Measurements from ENCODE around the gene BICRA.
"Not testable (repeated sequence)": the region's sequence is repeated elsewhere in the genome, so short reads cannot be mapped to it uniquely, and the experiment has no call there.

Gene BICRA

GRCh38 chr19:47716270-47716937, 107.5 kb downstream of the BICRA start:
- CTCF ChIA-PET: interaction anchor here (0.6 kb wide), 1 partner anchor 325 kb away, joined by 3 read pairs; no protein-coding TSS in a partner anchor
- no peak for TF ChIP-seq LEF1 (IDR thresholded peaks at IDR 0.05; ENCODE audit: borderline replicate concordance)
- no peak for TF ChIP-seq BHLHE40 (IDR thresholded peaks at IDR 0.05; ENCODE audit: borderline replicate concordance)
- POLR2A ChIA-PET: no interaction called here
- DNase-seq (ENCODE audit: extremely low spot score): no peak

DNA sequence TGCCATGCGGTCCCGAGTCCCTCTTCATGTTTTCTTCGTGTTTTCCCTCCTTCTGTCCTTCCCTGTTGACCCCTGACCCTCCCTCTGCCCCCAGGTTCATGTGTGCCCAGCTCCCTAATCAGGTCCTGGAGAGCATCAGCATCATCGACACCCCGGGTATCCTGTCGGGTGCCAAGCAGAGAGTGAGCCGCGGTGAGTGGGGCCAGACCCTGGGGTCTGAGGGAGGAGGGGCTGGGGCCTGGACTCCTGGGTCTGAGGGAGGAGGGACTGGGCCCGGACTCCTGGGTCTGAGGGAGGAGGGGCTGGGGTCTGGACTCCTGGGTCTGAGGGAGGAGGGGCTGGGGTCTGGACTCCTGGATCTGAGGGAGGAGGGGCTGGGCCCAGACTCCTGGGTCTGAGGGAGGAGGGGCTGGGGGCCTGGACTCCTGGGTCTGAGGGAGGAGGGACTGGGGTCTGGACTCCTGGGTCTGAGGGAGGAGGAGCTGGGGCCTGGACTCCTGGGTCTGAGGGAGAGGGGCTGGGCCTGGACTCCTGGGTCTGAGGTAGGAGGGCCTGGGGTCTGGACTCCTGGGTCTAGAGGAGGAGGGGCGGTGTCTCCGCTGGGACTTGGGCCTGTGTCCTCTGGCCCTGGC, 109.6 kb downstream of the BICRA start:
- CTCF ChIA-PET; POLR2A ChIA-PET; DNase-seq (ENCODE audit: extremely low spot score): not testable (repeated sequence)

- ChIA-PET POLR2A (no interaction called here), CTCF (no interaction called here)
- DNase-seq (ENCODE audit: extremely low spot score): no peak
- TF ChIP-seq ARNT (IDR thresholded peaks at IDR 0.05) (no peak), FOXM1 (IDR thresholded peaks at IDR 0.05; ENCODE audit: borderline replicate concordance) (no peak), ZNF384 (IDR thresholded peaks at IDR 0.05) (no peak), NFRKB (IDR thresholded peaks at IDR 0.05) (no peak), LEF1 (IDR thresholded peaks at IDR 0.05; ENCODE audit: borderline replicate concordance) (no peak), SP1 (IDR thresholded peaks at IDR 0.05) (no peak), BHLHE40 (IDR thresholded peaks at IDR 0.05; ENCODE audit: borderline replicate concordance) (no peak), CTBP1 (IDR thresholded peaks at IDR 0.05; ENCODE audit: borderline replicate concordance) (no peak)
Measured at GRCh38 chr19:47719047-47719859, 110.3 kb downstream of the BICRA start.

DNA sequence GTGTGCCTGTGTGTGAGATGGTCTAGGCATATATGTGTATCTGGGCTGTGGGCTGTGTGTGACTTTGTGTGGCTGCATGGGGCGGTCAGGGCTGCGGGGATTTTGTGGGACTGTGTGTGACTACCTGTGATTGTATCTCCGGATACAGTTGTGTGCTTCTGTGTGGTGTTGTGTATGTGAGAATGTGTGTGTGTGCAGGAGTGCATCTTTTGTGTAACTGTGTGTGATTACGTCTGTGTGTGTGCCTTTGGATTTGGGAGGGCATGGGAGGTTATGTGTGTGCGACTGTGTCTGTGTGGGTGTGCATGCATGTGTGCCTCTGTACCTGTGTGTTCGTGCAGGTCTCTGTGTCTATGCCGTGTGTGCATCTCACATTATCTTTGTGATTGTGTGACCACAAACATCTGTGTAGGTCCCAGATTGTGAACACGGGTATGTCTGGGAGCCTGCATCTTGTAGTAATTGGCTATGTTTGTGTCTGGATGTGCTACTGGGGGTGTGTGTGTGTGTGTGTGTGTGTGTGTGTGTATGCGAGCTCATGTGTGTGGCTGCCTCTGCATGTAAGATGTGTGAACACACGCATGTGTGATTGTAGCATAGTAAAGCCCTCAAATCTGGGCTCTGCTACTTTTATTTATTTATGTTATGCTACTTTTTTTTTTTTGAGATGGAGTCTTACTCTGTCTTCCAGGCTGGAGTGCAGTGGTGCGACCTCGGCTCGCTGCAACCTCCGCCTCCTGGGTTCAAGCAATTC, 111.9 kb downstream of the BICRA start:
- DNase-seq (ENCODE audit: extremely low spot score): no peak
- TF ChIP-seq FOXK2 (IDR thresholded peaks at IDR 0.05) (no peak), FOXA1 (IDR thresholded peaks at IDR 0.05) (no peak), CTBP1 (IDR thresholded peaks at IDR 0.05; ENCODE audit: borderline replicate concordance) (no peak), LEF1 (IDR thresholded peaks at IDR 0.05; ENCODE audit: borderline replicate concordance) (no peak), ARNT (IDR thresholded peaks at IDR 0.05) (no peak), TARDBP (IDR thresholded peaks at IDR 0.05) (no peak), ELF4 (IDR thresholded peaks at IDR 0.05) (no peak), FOXM1 (IDR thresholded peaks at IDR 0.05; ENCODE audit: borderline replicate concordance) (no peak), L3MBTL2 (conservative IDR thresholded peaks at IDR 0.05) (no peak), SP1 (IDR thresholded peaks at IDR 0.05) (no peak), BHLHE40 (IDR thresholded peaks at IDR 0.05; ENCODE audit: borderline replicate concordance) (no peak), ZNF384 (IDR thresholded peaks at IDR 0.05) (no peak), SUZ12 (IDR thresholded peaks at IDR 0.05) (no peak)
- TF ChIP-seq, protein P1, sequence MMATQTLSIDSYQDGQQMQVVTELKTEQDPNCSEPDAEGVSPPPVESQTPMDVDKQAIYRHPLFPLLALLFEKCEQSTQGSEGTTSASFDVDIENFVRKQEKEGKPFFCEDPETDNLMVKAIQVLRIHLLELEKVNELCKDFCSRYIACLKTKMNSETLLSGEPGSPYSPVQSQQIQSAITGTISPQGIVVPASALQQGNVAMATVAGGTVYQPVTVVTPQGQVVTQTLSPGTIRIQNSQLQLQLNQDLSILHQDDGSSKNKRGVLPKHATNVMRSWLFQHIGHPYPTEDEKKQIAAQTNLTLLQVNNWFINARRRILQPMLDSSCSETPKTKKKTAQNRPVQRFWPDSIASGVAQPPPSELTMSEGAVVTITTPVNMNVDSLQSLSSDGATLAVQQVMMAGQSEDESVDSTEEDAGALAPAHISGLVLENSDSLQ (IDR thresholded peaks at IDR 0.05): no peak
- ChIA-PET CTCF (no interaction called here), POLR2A (no interaction called here)

DNA sequence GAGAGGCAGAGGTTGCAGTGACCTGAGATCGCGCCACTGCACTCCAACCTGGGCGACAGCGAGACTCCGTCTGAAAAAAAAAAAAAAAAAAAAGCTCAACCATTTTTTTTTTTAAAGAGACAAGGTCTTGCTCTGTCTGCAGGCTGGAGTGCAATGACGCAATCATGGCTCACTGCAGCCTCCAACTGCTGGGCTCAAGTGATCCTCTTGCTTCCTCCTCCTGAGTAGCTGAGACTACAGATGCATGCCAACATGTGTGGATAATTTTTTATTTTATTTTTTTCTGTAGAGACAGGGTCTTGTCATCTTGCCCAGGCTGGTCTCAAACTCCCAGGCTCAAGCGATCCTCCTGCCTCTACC, 114.6 kb downstream of the BICRA start:
- no peak for DNase-seq (ENCODE audit: extremely low spot score)
- TF ChIP-seq L3MBTL2 (conservative IDR thresholded peaks at IDR 0.05) (no peak), ZNF384 (IDR thresholded peaks at IDR 0.05) (peak; percentile 95)
- ChIA-PET CTCF (interaction anchor here (2.0 kb wide), 1 partner anchor 11 kb away, joined by 8 read pairs; the partner anchor contains the start of gene EHD2), POLR2A (interaction anchor here (1.5 kb wide), 1 partner anchor 22 kb away, joined by 4 read pairs; the partner anchor contains the start of gene NOP53)

GRCh38 chr19:47725759-47726401, 116.9 kb downstream of the BICRA start:
- TF ChIP-seq SP1 (IDR thresholded peaks at IDR 0.05): no peak
- TF ChIP-seq CTBP1 (IDR thresholded peaks at IDR 0.05; ENCODE audit: borderline replicate concordance): no peak
- no peak for TF ChIP-seq ZNF384 (IDR thresholded peaks at IDR 0.05)
- no peak for TF ChIP-seq HDGF (IDR thresholded peaks at IDR 0.05; ENCODE audit: borderline replicate concordance)
- TF ChIP-seq L3MBTL2 (conservative IDR thresholded peaks at IDR 0.05): no peak
- TF ChIP-seq FOXM1 (IDR thresholded peaks at IDR 0.05; ENCODE audit: borderline replicate concordance): no peak
- no peak for TF ChIP-seq FOXA1 (IDR thresholded peaks at IDR 0.05)
- TF ChIP-seq ARNT (IDR thresholded peaks at IDR 0.05): no peak
- TF ChIP-seq SUZ12 (IDR thresholded peaks at IDR 0.05): no peak
- no peak for TF ChIP-seq LEF1 (IDR thresholded peaks at IDR 0.05; ENCODE audit: borderline replicate concordance)
- TF ChIP-seq BHLHE40 (IDR thresholded peaks at IDR 0.05; ENCODE audit: borderline replicate concordance): no peak
- ChIA-PET CTCF (interaction anchor here (1.2 kb wide), 1 partner anchor 17 kb away, joined by 3 read pairs; no protein-coding TSS in a partner anchor), POLR2A (no interaction called here)
- DNase-seq (ENCODE audit: extremely low spot score): no peak

DNA sequence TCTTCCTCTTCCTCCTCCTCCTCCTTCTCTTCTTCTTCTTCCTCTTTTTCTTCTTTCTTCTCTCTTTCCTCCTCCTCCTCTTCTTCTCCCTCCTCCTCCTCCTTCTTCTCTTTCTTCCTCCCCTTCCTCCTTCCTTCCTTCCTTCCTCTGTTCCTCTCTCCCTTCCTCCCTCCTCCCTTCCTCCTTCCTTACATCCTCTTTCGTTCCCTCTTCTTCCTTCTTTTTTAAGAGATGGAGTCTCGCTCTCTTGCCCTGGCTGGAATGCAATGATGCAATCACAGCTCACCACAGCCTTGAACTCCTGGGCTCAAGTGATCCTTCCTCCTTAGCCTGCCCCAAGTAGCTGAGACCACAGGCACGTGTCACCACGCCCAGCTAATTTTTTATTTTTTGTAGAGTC, 117.5 kb downstream of the BICRA start:
- CTCF ChIA-PET: interaction anchor here (1.2 kb wide), 1 partner anchor 12 kb away, joined by 7 read pairs; no protein-coding TSS in a partner anchor
- DNase-seq (ENCODE audit: extremely low spot score): no peak
- POLR2A ChIA-PET: no interaction called here
- TF ChIP-seq FOXK2 (IDR thresholded peaks at IDR 0.05) (no peak), SUZ12 (IDR thresholded peaks at IDR 0.05) (no peak), FOXM1 (IDR thresholded peaks at IDR 0.05; ENCODE audit: borderline replicate concordance) (no peak), SP1 (IDR thresholded peaks at IDR 0.05) (no peak), ZNF384 (IDR thresholded peaks at IDR 0.05) (no peak), BHLHE40 (IDR thresholded peaks at IDR 0.05; ENCODE audit: borderline replicate concordance) (no peak), CTBP1 (IDR thresholded peaks at IDR 0.05; ENCODE audit: borderline replicate concordance) (no peak), FOXA1 (IDR thresholded peaks at IDR 0.05) (no peak), NFRKB (IDR thresholded peaks at IDR 0.05) (no peak), L3MBTL2 (conservative IDR thresholded peaks at IDR 0.05) (no peak), ARNT (IDR thresholded peaks at IDR 0.05) (no peak), ELF4 (IDR thresholded peaks at IDR 0.05) (no peak), LEF1 (IDR thresholded peaks at IDR 0.05; ENCODE audit: borderline replicate concordance) (no peak), HDGF (IDR thresholded peaks at IDR 0.05; ENCODE audit: borderline replicate concordance) (no peak), TARDBP (IDR thresholded peaks at IDR 0.05) (no peak)
- TF ChIP-seq, protein P1 (IDR thresholded peaks at IDR 0.05): no peak

GRCh38 chr19:47728295-47728694, 119.4 kb downstream of the BICRA start:
- CTCF ChIA-PET; POLR2A ChIA-PET; DNase-seq (ENCODE audit: extremely low spot score): not testable (repeated sequence)
